ENCODE results near the gene TP53TG5. TPM values are rescaled to one million over a fixed set of nuclear protein-coding genes. Genes with fewer than 3 reads are reported as not detected.

TP53TG5 gene
- total RNA-seq, 3 donors from 2014 or later (not counting 1 experiment from before 2014, with no cell fraction given): 0.14 TPM; not detected in 2

DNA sequence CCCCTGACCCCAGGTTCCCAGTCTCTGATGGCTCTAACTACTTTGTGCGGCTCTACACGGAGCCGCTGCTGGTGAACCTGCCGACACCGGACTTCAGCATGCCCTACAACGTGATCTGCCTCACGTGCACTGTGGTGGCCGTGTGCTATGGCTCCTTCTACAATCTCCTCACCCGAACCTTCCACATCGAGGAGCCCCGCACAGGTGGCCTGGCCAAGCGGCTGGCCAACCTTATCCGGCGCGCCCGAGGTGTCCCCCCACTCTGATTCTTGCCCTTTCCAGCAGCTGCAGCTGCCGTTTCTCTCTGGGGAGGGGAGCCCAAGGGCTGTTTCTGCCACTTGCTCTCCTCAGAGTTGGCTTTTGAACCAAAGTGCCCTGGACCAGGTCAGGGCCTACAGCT is 47.4 kb upstream of the TP53TG5 start:
- no peaks in the 10 kb centered on the region for H3K4me1 ChIP-seq (ENCODE audit: control insufficient read depth, insufficient read depth, low read length)
- ATAC-seq: no peak
- DNase-seq: no peak
- Mint-ChIP-seq H3K4me3 (no peak overlapping the region), H3K27me3 (ENCODE audit: low read depth in 2 of 2) (no peaks in the 10 kb centered on the region), H3K4me1 (no peaks in the 10 kb centered on the region), H3K27ac (no peak overlapping the region), H3K9me3 (no peaks in the 10 kb centered on the region), H3K36me3 (peaks cover 9% of the 10 kb centered on the region)
- H3K4me3 ChIP-seq (ENCODE audit: low read length): no peak overlapping the region
- intact Hi-C loops (cut with micrococcal nuclease): no loop called here
- peaks cover 51% of the 10 kb centered on the region for H3K36me3 ChIP-seq (ENCODE audit: control insufficient read depth, insufficient read depth, low read length)
- 97% methylated on average over 17 of the region's 17 CpGs for WGBS (ENCODE audit: insufficient coverage)
- TF ChIP-seq, protein P1, sequence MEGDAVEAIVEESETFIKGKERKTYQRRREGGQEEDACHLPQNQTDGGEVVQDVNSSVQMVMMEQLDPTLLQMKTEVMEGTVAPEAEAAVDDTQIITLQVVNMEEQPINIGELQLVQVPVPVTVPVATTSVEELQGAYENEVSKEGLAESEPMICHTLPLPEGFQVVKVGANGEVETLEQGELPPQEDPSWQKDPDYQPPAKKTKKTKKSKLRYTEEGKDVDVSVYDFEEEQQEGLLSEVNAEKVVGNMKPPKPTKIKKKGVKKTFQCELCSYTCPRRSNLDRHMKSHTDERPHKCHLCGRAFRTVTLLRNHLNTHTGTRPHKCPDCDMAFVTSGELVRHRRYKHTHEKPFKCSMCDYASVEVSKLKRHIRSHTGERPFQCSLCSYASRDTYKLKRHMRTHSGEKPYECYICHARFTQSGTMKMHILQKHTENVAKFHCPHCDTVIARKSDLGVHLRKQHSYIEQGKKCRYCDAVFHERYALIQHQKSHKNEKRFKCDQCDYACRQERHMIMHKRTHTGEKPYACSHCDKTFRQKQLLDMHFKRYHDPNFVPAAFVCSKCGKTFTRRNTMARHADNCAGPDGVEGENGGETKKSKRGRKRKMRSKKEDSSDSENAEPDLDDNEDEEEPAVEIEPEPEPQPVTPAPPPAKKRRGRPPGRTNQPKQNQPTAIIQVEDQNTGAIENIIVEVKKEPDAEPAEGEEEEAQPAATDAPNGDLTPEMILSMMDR (IDR thresholded peaks at IDR 0.05): no peak
- H3K27ac ChIP-seq (ENCODE audit: low read length): no peak overlapping the region
- H3K9me3 ChIP-seq (ENCODE audit: control insufficient read depth, insufficient read depth, low read length): no peaks in the 10 kb centered on the region
- H3K27me3 ChIP-seq (ENCODE audit: control insufficient read depth, insufficient read depth, low read length): no peaks in the 10 kb centered on the region

DNA sequence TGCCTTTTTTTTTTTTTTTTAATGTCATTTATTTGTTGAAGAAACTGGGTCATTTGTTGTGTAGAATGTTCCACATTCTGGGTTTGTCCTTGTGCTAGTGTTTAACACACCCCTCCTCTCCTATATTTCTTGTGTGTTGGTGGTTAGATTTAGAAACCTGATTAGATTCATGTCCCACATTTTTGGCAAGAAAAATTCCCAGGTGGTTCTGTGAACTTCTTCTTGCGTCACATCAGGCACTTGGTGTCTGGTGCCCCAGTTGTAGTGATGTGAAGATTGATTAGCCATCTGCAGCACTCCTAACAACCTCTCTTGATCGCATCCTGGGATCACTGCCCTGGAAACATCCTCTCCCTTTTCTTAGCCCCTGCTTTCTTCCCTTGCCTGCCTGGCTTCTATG is 45.6 kb upstream of the TP53TG5 start:
- 100% methylated on average over 2 of the region's 2 CpGs for WGBS (ENCODE audit: insufficient coverage)
- Histone ChIP-seq H3K36me3 (ENCODE audit: control insufficient read depth, insufficient read depth, low read length) (peaks cover 70% of the 10 kb centered on the region), H3K4me1 (ENCODE audit: control insufficient read depth, insufficient read depth, low read length) (peaks cover 6% of the 10 kb centered on the region), H3K4me3 (ENCODE audit: low read length) (no peak overlapping the region), H3K27ac (ENCODE audit: low read length) (no peak overlapping the region), H3K9me3 (ENCODE audit: control insufficient read depth, insufficient read depth, low read length) (no peaks in the 10 kb centered on the region), H3K27me3 (ENCODE audit: control insufficient read depth, insufficient read depth, low read length) (no peaks in the 10 kb centered on the region)
- Mint-ChIP-seq H3K36me3 (peaks cover 15% of the 10 kb centered on the region), H3K27ac (no peak overlapping the region), H3K4me3 (no peak overlapping the region), H3K4me1 (peaks cover 5 to 8% of the 10 kb centered on the region in 2 donors), H3K27me3 (ENCODE audit: low read depth in 2 of 2) (no peaks in the 10 kb centered on the region), H3K9me3 (no peaks in the 10 kb centered on the region)
- intact Hi-C loops (cut with micrococcal nuclease): no loop called here
- TF ChIP-seq, protein P1 (IDR thresholded peaks at IDR 0.05): no peak
- ATAC-seq (no peak), DNase-seq (no peak)

DNA sequence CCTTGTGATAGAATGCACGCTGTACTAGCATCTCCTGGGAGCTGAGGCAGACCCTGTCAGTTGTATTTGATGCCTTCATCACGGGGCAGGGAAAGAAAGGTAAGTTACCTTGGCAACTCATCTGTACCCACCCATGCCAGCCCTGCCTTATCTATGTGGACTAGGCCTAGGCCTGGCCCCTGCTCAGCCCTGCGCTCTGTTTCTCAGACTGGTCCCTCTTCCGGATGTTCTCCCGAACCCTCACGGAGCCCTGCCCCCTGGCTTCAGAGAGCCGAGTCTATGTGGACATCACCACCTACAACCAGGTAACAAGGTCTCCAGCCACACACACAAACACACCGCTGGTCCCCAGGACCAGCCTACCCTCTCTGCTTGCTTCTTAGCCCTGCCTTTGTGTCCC is 42.0 kb upstream of the TP53TG5 start:
- Mint-ChIP-seq H3K27me3 (ENCODE audit: low read depth in 2 of 2) (no peaks in the 10 kb centered on the region), H3K4me3 (no peak overlapping the region), H3K36me3 (peaks cover 15% of the 10 kb centered on the region), H3K4me1 (peaks cover 35 to 43% of the 10 kb centered on the region in 2 donors), H3K27ac (peak overlapping the region in 1 of 2 donors; percentile 62), H3K9me3 (no peaks in the 10 kb centered on the region)
- Histone ChIP-seq H3K4me1 (ENCODE audit: control insufficient read depth, insufficient read depth, low read length) (peaks cover 22% of the 10 kb centered on the region), H3K27ac (ENCODE audit: low read length) (no peak overlapping the region), H3K27me3 (ENCODE audit: control insufficient read depth, insufficient read depth, low read length) (no peaks in the 10 kb centered on the region), H3K36me3 (ENCODE audit: control insufficient read depth, insufficient read depth, low read length) (peaks cover 57% of the 10 kb centered on the region), H3K4me3 (ENCODE audit: low read length) (no peak overlapping the region), H3K9me3 (ENCODE audit: control insufficient read depth, insufficient read depth, low read length) (no peaks in the 10 kb centered on the region)
- intact Hi-C loops (cut with micrococcal nuclease): no loop called here
- 96% methylated on average over 8 of the region's 8 CpGs for WGBS (ENCODE audit: insufficient coverage)
- TF ChIP-seq, protein P1 (IDR thresholded peaks at IDR 0.05): no peak
- ATAC-seq (no peak), DNase-seq (no peak)
